GM12875 (cell line): ENCODE results near the gene EIF4A3.
"Not testable (repeated sequence)": the region's sequence is repeated elsewhere in the genome, so short reads cannot be mapped to it uniquely, and the experiment has no call there.

Experiments
- H3K4me3 ChIP-seq: one replicate; pipeline ENCODE4 v1.5.1; 2011; ENCODE audit warnings: low read depth, low read length, control low read depth
- TF ChIP-seq, protein P1 (sequence below): IDR thresholded peaks from 2 replicates; pipeline ENCODE4 v1.5.1; 2011; ENCODE audit warnings: low read depth, mild to moderate bottlenecking, control low read depth, inconsistent platforms, low read length, moderate library complexity, borderline replicate concordance; ENCODE audit not compliant: insufficient read depth

Gene EIF4A3

DNA sequence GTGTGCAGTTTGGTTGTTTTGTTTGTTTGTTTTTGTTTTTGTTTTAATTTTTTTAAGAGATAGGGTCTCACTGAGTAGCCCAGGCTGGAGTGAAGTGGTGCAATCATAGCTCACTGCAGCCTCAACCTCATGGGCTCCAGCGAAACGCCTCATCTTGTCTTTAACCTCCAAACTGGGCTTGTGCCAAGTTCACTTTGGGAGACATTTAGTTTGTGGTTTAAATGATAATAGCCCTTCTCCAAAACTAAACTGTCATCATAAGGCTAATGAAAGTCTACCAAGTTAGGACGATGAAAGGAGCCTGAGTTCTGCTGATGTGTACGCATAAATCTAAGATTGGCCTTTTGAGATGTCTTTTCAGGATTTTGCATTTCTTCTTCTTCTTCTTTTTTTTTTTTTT is 16.4 kb upstream of the EIF4A3 start:
- H3K4me3 ChIP-seq, result no peak overlapping the region
- TF ChIP-seq, protein P1, sequence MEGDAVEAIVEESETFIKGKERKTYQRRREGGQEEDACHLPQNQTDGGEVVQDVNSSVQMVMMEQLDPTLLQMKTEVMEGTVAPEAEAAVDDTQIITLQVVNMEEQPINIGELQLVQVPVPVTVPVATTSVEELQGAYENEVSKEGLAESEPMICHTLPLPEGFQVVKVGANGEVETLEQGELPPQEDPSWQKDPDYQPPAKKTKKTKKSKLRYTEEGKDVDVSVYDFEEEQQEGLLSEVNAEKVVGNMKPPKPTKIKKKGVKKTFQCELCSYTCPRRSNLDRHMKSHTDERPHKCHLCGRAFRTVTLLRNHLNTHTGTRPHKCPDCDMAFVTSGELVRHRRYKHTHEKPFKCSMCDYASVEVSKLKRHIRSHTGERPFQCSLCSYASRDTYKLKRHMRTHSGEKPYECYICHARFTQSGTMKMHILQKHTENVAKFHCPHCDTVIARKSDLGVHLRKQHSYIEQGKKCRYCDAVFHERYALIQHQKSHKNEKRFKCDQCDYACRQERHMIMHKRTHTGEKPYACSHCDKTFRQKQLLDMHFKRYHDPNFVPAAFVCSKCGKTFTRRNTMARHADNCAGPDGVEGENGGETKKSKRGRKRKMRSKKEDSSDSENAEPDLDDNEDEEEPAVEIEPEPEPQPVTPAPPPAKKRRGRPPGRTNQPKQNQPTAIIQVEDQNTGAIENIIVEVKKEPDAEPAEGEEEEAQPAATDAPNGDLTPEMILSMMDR, result no peak

GRCh38 chr17:80160536-80160935 is 13.6 kb upstream of the EIF4A3 start:
- TF ChIP-seq, protein P1, result no peak
- H3K4me3 ChIP-seq, result no peak overlapping the region

- no peak overlapping the region for H3K4me3 ChIP-seq
- TF ChIP-seq, protein P1, result no peak
These were observed 11.9 kb upstream of the EIF4A3 start for GRCh38 chr17:80158846-80159245.

DNA sequence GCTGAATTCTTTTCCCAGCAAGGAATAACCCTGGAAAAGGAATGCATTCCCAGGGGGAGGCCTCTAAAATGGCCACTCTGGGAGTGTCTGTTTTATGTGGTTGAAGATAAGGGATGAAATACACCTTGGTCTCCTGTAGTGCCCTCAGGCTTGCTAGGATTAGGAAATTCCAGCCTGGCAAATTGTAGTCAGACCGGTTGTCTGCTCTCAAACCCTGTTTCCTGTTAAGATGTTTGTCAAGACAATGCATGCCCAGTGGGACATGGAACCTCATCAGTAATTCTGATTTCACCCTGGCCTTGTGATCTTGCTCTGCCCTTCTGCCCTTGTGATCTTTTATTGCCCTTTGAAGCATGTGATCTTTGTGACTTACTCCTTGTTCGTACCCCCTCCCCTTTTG is 8.7 kb upstream of the EIF4A3 start:
- not testable (repeated sequence) for H3K4me3 ChIP-seq

GRCh38 chr17:80154166-80154565 is 7.2 kb upstream of the EIF4A3 start:
- H3K4me3 ChIP-seq, result no peak overlapping the region
- TF ChIP-seq, protein P1, result no peak

DNA sequence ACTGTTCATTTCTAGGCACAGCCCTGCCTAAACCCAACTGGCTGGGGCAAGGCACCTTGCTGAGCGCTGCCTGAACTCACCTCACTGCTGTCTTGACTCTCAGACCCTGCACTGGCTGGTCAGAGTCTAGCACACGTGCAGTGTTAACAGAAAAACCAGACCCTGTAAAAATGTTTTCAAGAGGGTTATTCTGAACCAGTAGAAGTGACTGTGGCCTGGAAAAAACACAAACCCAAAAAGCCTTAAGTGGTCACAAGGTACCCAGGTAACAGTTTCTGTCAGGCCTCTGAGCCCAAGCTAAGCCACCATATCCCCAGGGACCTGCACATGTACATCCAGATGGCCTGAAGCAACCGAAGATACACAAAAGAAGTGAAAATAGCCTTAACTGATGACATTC is 6.1 kb upstream of the EIF4A3 start:
- no peak overlapping the region for H3K4me3 ChIP-seq
- TF ChIP-seq, protein P1, result no peak

GRCh38 chr17:80152081-80152702 is 5.3 kb upstream of the EIF4A3 start:
- H3K4me3 ChIP-seq, result no peak overlapping the region
- TF ChIP-seq, protein P1, result no peak

GRCh38 chr17:80151333-80151732 is 4.4 kb upstream of the EIF4A3 start:
- H3K4me3 ChIP-seq, result no peak overlapping the region
- TF ChIP-seq, protein P1, result no peak
